Measurements from ENCODE around the gene DLEC1. TPM values are rescaled to one million over a fixed set of nuclear protein-coding genes. Genes with fewer than 3 reads are reported as not detected.

DLEC1 gene
- total RNA-seq, 8 experiments from 2014 or later: 0.27 to 3.5 (median 0.81) TPM

- in situ Hi-C loops (cut with MboI; ENCODE audit: low pct_unique_long_range_greater_than_20kb in 2 of 9, low sequenced_read_pairs in 9 of 9, unreplicated experiment in 9 of 9): no loop called here
- H3K4me3 ChIP-seq: no peak overlapping the region
- ATAC-seq (replicated peaks in 6 of 8): peak in 2 of 8 experiments; percentile 11 to 20
- H3K27ac ChIP-seq: no peak overlapping the region
- H3K4me1 ChIP-seq (replicated peaks in 1 of 2): no peaks in the 10 kb centered on the region
- WGBS, 10 experiments: 60 to 100% (median 92%) methylated on average over 1 to 4 of the region's 9 CpGs; no CpG with 5 or more reads in 6 of the 10 experiments
Observed at GRCh38 chr3:38017445-38018295, 21.3 kb upstream of the DLEC1 start.

GRCh38 chr3:38018296-38019266 lies 20.4 kb upstream of the DLEC1 start:
- Histone ChIP-seq H3K4me1 (replicated peaks in 1 of 2) (peaks cover 1 to 4% of the 10 kb centered on the region in 2 donors), H3K4me3 (no peak overlapping the region), H3K27ac (no peak overlapping the region)
- ATAC-seq (replicated peaks in 6 of 8): no peak
- in situ Hi-C loops (cut with MboI; ENCODE audit: low pct_unique_long_range_greater_than_20kb in 2 of 9, low sequenced_read_pairs in 9 of 9, unreplicated experiment in 9 of 9): no loop called here
- 80 to 100% (median 90%) methylated on average over 1 to 4 of the region's 13 CpGs; no CpG with 5 or more reads in 4 of the 10 experiments for WGBS, 10 experiments

- Histone ChIP-seq H3K4me3 (no peak overlapping the region), H3K4me1 (replicated peaks in 1 of 2) (peaks cover 3 to 8% of the 10 kb centered on the region in 2 donors), H3K27ac (no peak overlapping the region)
- ATAC-seq (replicated peaks in 6 of 8): no peak
- in situ Hi-C loops (cut with MboI; ENCODE audit: low pct_unique_long_range_greater_than_20kb in 2 of 9, low sequenced_read_pairs in 9 of 9, unreplicated experiment in 9 of 9): no loop called here
- 90 to 100% (median 100%) methylated on average over 1 to 3 of the region's 10 CpGs; no CpG with 5 or more reads in 1 of the 10 experiments for WGBS, 10 experiments
Observed at GRCh38 chr3:38019658-38020341, 19.2 kb upstream of the DLEC1 start.

GRCh38 chr3:38020342-38020726 lies 18.7 kb upstream of the DLEC1 start:
- ATAC-seq (replicated peaks in 6 of 8): no peak
- Histone ChIP-seq H3K27ac (no peak overlapping the region), H3K4me3 (no peak overlapping the region), H3K4me1 (replicated peaks in 1 of 2) (peaks cover 3 to 8% of the 10 kb centered on the region in 2 donors)
- in situ Hi-C loops (cut with MboI; ENCODE audit: low pct_unique_long_range_greater_than_20kb in 2 of 9, low sequenced_read_pairs in 9 of 9, unreplicated experiment in 9 of 9): no loop called here
- WGBS, 10 experiments: 40 to 100% (median 73%) methylated on average over 1 to 3 of the region's 3 CpGs; no CpG with 5 or more reads in 5 of the 10 experiments

DNA sequence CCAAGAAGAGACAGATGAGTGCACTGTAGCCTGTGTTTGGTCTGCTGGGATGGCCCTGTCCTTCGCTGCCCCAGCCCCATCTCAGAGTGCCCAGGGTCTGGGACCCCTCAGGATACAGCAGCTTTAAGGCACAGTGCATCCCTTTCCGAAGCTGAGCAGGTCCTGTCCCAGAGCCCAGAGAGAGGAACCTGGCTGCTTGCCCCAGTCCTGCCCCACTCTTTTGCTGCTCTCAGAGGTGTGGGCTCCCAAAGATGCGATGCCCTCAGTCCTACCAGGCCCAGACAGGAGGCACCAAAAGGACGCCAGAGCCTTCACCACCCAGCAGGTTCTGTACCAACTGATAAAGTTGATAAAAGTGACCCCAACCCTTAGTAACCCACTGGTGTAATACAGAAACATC lies 17.8 kb upstream of the DLEC1 start:
- H3K4me3 ChIP-seq: no peak overlapping the region
- H3K4me1 ChIP-seq (replicated peaks in 1 of 2): peaks cover 7 to 12% of the 10 kb centered on the region in 2 donors
- WGBS, 10 experiments: 40 to 100% (median 92%) methylated on average over 1 to 2 of the region's 4 CpGs; no CpG with 5 or more reads in 6 of the 10 experiments
- no peak for ATAC-seq (replicated peaks in 6 of 8)
- in situ Hi-C loops (cut with MboI; ENCODE audit: low pct_unique_long_range_greater_than_20kb in 2 of 9, low sequenced_read_pairs in 9 of 9, unreplicated experiment in 9 of 9): no loop called here
- no peak overlapping the region for H3K27ac ChIP-seq

DNA sequence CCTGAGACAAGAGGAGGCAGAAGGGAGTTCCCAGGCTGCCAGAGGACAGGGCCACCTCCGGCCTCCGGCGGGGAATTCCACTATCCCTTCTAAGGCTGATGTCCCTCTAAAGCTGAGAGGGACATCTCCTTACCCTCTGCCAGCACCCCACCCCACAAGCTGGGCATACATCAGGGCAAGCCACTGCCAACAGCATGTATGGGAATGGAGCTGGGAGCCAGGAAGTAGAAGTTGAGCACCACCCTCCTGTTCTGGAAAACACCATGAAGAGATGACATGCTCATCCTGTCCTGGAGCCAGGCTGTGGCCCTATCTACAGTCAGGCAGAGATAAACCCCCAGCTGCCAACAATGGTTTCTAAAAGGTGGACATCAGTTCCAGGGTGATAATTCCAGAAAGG lies 16.7 kb upstream of the DLEC1 start:
- in situ Hi-C loops (cut with MboI; ENCODE audit: low pct_unique_long_range_greater_than_20kb in 2 of 9, low sequenced_read_pairs in 9 of 9, unreplicated experiment in 9 of 9): no loop called here
- WGBS, 10 experiments: 80 to 82% methylated on average over 1 to 3 of the region's 3 CpGs; no CpG with 5 or more reads in 8 of the 10 experiments
- no peak for ATAC-seq (replicated peaks in 6 of 8)
- H3K4me3 ChIP-seq: no peak overlapping the region
- no peak overlapping the region for H3K27ac ChIP-seq
- peaks cover 7 to 12% of the 10 kb centered on the region in 2 donors for H3K4me1 ChIP-seq (replicated peaks in 1 of 2)

- ATAC-seq (replicated peaks in 6 of 8): no peak
- in situ Hi-C loops (cut with MboI; ENCODE audit: low pct_unique_long_range_greater_than_20kb in 2 of 9, low sequenced_read_pairs in 9 of 9, unreplicated experiment in 9 of 9): no loop called here
- WGBS, 10 experiments: 73 to 100% (median 83%) methylated on average over 1 to 5 of the region's 6 CpGs; no CpG with 5 or more reads in 5 of the 10 experiments
- H3K27ac ChIP-seq: no peak overlapping the region
- H3K4me3 ChIP-seq: peak overlapping the region in 2 of 5 donors; percentile 37 to 51
- peaks cover 7 to 13% of the 10 kb centered on the region in 2 donors for H3K4me1 ChIP-seq (replicated peaks in 1 of 2)
Observed at GRCh38 chr3:38022896-38023709, 15.9 kb upstream of the DLEC1 start.

DNA sequence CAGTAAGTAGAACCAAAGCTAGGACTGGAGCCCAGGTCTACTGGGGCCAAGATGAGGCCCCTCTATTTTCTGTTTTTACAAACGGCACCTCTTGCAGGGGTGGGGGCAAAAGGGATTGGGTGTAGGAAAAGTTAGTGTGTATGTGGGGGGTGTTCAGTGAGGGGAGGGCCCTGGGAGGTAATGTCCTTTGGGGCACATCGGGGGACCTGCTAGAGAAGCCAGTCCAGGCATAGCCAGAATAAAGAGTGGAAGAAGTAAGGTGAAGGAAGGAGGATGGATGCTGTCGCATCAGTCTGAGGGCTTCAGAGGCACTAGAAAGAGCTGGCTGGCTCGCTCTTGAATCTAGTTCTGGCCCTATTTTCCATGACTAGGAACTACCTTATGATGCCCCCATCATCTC lies 12.2 kb upstream of the DLEC1 start:
- H3K4me1 ChIP-seq (replicated peaks in 1 of 2): peaks cover 13 to 25% of the 10 kb centered on the region in 2 donors
- in situ Hi-C loops (cut with MboI; ENCODE audit: low pct_unique_long_range_greater_than_20kb in 2 of 9, low sequenced_read_pairs in 9 of 9, unreplicated experiment in 9 of 9): no loop called here
- no peak for ATAC-seq (replicated peaks in 6 of 8)
- H3K4me3 ChIP-seq: no peak overlapping the region
- WGBS, 10 experiments: 17 to 100% (median 70%) methylated on average over 1 to 2 of the region's 4 CpGs; no CpG with 5 or more reads in 6 of the 10 experiments
- H3K27ac ChIP-seq: no peak overlapping the region

DNA sequence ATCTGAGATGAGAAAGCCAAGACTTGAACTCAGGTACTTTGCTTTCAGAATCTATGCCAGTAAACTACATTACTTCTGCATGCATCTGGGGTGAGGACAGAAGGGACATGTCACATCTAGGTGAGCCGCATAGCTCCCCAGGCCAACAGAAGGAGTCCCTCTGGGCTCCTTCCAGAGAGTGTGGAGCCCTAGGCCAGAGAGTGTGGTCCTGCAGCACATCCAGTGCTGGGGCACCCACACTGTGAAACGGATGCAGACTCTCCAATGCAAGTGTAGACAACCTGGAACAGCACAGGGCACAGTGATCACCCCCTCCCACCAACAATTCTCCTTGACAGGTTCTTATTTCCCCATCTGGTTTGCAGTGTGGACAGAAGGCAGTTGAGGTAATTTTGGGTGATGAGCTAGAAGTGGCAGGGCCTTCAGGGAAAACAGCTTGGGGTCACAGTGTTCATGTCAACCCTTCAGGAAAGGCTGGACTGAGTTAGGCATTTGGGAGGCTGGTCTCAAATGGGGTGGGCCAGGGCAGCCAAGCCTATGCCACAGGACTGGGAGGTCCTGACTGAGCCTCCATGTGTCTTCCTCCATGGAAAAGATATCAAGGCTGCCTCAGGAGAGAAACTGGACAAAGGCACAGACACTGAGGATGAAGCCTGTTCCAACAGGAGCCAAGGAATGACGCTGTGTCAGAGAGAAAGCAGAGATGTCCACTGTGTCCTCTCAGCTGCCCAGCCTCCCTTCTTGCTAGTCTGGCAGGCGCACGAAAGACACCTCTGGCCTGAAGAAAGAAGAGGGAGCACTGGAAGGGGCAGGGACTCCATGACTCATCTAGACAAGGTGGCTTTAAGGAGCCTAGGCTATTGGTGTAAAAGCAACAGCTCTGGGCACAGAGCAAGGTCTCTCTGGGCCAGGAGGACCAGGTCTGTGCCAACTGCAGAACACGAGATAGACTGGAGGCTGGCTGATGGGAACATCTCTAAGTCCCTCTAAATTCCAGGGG lies 11.2 kb upstream of the DLEC1 start:
- Histone ChIP-seq H3K4me3 (peak overlapping the region in 4 of 5 donors; percentile 49 to 79 (median 57)), H3K4me1 (replicated peaks in 1 of 2) (peaks cover 13 to 25% of the 10 kb centered on the region in 2 donors), H3K27ac (no peak overlapping the region)
- in situ Hi-C loops (cut with MboI; ENCODE audit: low pct_unique_long_range_greater_than_20kb in 2 of 9, low sequenced_read_pairs in 9 of 9, unreplicated experiment in 9 of 9): no loop called here
- WGBS, 10 experiments: 64 to 86% (median 80%) methylated on average over 1 to 5 of the region's 6 CpGs; no CpG with 5 or more reads in 4 of the 10 experiments
- ATAC-seq (replicated peaks in 6 of 8): no peak

- peak in 2 of 8 experiments; percentile 3 to 4 for ATAC-seq (replicated peaks in 6 of 8)
- WGBS, 10 experiments: 0 to 10% methylated on average over 2 to 4 of the region's 45 CpGs; no CpG with 5 or more reads in 8 of the 10 experiments
- H3K27ac ChIP-seq: peak overlapping the region in 1 of 2 donors; percentile 38
- peaks cover 9 to 18% of the 10 kb centered on the region in 2 donors for H3K4me1 ChIP-seq (replicated peaks in 1 of 2)
- H3K4me3 ChIP-seq: peak overlapping the region; percentile 38 to 79 (median 56)
- in situ Hi-C loops (cut with MboI; ENCODE audit: low pct_unique_long_range_greater_than_20kb in 2 of 9, low sequenced_read_pairs in 9 of 9, unreplicated experiment in 9 of 9): no loop called here
Observed at GRCh38 chr3:38028621-38029361, 10.2 kb upstream of the DLEC1 start.

Data from motor neuron (in vitro differentiated cells).